Stimulated activated CD8-positive, alpha-beta memory T cell treated with anti-CD3 and anti-CD28 coated beads, Interleukin-4, amount 100 ng/mL, for 1 hour (primary cell): ENCODE measurements around the gene KRTAP10-1.

Experiments
- DNase-seq, 2 donors: peaks; one replicate each; pipeline ENCODE4 v3.0.0-alpha.2; 2020; ENCODE audit warnings: low read depth in 2 of 2, low spot score in 1 of 2

KRTAP10-1 gene

DNA sequence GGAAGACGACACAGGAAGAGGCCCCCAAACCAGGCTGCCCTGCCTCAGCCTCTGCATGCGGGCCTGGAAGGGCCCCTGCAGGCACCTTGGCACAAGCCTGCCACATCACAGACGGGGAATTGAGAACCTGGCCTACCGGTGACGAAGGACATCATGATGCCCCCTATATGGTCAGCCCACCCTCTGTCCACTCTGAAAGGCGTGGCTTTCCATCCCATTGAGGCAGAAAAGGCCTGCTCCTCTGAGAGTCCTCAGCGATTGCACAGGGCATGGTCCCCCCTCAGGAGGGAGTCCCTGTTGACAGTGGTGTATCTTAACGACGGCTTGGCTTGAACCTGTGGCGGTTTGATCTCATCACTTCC, 11.4 kb downstream of the KRTAP10-1 start:
- no peak for DNase-seq

DNA sequence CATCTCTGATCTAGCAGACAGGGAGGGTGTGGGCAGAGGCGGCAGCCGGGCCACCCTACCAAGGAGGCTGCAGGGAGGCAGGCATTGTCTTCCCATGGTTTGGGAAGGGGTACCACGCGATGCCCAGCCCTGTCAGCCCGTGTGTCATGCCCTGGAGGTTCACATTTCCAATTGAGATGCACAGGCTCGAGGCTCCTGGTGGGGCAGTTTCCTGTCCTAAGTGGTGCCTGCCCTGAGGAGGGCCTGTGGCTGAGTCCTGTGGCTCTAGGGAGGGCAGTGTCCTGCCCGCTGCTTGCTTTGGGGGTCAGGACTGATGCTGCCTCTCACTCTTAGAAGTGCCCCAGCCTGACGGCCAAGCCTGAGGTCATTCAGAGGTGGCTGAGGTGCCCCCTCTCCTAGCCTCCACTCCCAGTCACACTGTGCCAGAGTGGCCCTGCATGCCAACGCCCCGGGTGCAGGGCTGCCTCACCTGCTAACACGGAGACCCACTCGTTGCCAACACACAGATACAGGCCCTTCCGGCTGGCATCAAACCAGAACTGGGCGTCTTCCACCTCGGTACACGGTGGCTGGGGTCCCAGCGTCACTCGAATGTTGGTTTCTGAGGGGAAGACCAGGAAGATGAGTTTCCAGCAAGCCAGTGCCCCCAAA, 11.9 kb downstream of the KRTAP10-1 start:
- DNase-seq = no peak

DNA sequence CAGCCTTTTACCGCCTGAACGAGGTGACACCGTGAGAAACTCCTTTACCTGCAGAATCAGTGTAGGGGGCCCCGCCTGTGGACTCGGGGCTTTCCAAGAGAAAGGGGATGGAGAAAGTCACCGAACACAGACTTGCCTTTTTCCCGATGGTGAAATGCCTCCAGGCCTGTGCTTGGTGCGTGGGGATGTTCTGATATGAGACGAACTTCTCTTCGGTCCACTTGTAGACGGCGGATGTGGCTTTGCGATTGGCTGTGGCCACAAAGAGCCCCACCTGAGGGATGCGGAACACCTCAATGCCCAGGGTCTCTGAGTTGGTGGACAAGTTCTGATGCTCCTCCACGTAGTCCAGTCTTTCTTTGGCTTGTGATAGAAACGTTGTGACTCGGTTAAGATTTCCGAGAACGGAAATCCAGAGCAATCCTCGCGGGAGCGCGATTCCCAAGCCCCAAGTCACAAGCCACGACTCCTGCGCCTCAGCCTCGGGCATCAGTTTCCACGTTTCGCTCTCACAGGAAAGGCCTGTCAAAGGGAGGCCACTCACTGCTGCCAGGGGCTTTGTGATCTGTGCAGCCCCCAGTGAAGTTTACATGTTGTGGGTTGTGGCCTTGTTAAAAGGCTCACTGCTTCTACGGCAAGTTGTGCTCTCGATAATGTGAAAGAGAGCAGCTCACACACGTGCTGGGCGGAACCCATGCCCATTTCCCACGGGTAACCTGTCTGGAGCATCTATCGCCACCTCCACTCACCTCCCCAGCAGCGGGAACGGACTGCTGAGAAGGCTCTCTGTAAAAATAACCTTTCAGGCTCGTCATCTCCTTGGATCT, 12.6 kb downstream of the KRTAP10-1 start:
- DNase-seq = no peak

DNA sequence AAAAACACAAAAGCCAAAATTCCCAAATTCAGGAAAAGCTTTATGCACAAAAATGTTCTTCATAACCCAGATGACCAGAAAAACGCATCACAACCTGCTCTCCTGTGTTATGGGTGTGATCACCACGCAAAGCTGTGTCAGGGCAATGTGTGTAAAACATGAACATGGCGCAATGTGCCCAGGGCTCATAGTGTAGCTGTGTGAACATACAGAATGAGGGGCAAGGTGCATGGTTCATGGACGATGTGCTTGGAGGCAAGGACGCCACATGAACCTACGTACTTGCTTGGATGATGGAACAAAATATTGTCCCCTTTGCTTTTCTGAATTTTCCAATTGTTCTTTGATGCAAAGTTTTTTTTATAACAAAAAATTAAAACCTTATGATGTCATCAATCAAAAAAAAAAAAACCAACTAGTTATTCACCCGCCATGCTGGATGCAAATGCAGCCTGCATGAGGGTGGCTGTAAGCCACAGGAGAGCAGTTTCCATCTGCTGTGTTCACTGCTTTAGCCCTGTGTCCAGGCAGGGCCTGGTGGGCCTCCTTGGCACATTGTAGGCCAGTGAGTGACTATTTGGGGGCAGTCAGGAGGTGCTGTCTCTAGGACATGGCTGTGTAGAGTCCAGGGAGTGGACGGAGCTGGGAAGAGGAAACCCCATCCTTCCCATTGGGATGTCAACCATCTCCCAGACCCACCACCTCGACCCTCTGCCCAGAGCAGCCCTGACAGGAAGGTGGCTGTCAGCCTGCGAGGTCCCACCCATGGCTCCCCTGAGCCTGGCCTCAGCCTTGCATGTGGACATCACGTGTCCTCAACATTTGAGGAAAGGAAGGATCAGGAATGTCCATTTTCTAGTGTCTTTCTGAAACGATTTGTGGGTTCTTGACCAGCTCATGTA, 13.6 kb downstream of the KRTAP10-1 start:
- DNase-seq = no peak

DNA sequence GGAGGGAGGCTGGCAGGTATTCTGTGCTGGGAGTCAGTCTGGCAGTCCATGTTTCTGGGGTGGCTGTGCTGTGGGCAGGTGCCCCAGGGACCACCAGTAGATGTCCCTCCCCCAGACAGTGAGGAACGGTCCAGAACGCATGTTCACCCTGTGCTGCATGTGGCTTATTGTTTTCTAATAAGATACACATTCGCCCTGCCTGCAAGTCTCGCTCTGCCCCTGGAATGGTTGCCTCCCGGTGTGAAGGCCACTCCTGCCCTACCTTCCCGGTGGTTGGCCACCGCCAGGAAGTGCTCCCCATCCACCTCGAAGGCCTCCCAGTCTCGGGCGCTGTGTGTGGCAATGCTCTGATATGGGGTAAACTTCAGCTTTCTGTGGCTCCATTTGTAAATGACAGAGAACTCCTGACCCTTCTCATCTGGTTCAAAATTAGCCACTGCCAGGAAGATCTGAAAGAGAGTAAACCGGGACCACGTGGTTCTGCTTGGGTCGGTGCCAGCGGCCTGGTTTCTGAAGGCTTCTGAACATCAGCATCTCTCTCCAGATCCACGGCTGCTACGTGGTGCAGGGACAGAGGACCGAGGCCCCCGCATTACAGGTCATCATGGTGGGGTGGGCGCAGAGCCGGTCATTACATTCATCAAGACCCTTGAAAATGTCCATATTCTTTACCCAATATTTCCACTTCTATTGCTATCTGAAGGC, 14.5 kb downstream of the KRTAP10-1 start:
- DNase-seq = no peak

DNA sequence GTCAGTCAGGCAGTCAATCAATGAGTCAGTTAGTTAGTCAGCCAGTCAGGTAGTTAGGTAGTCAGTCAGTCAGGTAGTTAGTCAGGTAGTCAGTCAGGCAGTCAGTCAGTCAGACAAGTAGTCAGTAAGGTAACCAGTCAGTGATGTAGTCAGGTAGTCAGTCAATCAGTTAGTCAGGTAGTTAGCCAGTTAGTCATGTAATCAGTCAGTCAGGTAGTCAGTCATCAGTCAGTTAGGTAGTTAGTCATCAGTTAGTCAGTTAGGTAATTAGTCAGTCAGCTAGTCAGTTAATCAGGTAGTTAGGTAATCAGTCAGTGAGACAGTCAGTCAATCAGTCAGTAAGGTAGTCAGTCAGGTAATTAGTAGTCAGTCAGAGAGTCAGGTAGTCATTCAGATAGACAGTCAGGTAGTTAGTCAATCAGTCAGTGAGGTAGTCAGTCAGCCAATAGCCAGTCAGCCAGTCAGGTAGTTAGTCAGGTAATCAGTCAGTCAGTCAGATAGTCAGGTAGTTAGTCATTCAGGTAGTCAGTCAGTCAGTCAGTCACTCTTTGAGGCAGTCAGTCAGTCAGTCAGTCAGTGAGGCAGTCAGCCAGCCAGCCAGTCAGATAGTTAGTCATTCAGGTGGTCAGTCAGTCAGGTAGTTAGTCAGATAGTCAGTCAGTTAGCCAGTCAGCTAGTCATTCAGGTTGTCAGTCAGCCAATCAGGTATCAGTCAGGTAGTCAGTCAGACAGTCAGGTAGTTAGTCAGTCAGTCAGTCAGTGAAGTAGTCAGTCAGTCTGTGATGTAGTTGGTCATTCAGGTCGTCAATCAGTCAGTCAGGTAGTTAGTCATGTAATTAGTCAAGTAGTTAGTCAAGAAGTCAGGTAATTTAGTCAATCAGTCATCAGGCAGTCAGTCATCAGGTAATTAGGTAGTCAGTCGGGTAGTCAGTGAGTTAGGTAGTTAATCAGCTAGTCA, 15.3 kb downstream of the KRTAP10-1 start:
- DNase-seq = no peak

DNA sequence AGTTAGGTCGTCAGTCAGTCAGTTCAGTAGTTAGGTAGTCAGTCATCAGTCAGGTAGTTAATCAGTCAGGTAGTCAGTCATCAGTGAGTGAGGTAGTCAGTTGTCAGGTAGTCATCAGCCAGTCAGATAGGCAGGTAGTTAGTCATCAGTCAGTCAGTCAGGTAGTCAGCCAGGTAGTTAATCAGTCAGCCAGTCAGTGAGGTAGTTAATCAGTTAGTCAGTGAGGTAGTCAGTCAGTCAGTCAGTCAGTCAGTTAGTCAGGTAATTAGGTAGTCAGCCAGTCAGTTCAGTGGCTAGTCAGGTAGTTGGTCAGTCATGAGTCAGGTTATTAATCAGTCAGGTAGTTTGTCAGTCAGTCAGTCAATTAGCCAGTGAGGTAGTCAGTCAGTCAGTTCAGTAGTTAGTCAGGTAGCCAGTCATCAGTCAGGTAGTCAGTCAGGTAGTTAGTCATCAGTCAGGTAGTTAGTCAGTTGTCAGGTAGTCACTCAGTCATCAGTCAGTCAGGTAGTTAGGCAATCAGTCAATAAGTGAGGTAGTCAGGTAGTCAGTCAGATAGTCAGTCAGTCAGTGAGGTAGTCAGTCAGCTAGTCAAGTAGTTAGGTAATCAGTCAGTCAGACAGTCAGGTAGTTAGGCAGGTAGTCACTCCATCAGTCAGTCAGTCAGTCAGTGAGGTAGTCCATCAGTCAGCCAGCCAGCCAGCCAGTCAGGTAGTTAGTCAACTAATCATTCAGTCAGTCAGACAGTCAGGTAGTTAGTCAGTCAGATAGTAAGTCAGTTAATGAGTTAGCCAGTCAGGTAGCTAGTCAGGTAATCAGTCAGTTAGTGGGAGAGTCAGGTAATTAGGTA, 16.2 kb downstream of the KRTAP10-1 start:
- DNase-seq = no peak

DNA sequence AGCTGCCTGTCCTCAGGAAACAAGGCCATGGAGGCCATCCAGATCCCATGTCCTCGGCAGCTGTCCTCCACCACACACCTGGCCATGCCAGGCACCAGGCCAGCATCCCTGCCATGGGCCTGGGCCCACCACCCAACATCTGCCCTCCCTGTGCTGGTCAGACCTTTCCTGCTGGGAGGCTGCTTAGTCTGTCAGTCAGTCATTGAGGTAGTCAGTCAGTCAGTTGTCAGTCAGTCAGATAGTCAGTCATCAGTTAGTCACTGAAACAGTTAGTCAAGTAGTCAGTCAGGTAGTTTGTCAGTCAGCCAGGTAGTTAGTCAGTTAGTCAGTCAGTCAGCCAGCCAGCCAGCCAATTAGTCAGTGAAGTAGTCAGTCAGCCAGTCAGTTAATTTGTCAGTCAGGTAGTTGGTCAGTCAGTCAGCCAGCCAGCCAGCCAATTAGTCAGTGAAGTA, 17.2 kb downstream of the KRTAP10-1 start:
- no peak for DNase-seq

DNA sequence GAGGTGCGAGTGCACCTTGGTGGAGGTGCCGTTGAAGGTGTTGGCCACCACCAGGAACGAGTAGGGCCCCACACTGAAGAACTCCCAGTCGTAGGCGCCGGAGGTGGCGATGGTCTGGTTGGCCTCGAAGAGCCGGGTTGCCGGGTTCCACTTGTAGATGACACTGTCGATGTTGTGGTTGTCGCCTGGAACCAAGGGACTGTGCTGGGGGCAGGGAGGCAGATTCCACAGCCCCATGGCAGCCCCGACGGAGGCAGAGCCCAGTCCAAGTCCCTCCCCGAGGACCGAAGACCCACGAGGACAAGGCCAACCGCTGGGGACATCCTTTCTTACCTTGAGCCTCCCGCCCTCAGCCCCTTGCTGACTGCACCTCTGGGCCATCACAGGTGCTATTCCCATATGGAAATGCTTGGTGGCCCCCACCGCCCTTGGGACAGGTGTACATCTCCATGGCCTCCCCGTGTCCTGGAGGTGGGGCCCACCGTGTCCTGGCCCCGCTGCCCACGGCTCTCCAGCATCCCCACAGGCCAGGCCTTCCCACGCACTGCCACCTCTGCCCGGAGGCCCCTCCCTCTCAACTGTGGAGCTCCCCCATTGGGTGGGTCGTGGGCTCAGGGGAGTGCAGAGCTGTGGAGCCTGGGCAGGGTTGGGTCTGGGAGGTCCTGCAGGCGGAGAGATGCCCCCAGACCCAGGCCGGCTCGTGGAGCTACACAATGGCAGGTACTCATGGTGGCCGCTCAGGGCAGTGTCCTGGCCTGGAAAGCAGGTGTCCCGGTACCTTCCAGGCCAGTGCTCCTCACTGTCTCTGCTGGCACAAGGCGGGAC, 17.9 kb downstream of the KRTAP10-1 start:
- no peak for DNase-seq

DNA sequence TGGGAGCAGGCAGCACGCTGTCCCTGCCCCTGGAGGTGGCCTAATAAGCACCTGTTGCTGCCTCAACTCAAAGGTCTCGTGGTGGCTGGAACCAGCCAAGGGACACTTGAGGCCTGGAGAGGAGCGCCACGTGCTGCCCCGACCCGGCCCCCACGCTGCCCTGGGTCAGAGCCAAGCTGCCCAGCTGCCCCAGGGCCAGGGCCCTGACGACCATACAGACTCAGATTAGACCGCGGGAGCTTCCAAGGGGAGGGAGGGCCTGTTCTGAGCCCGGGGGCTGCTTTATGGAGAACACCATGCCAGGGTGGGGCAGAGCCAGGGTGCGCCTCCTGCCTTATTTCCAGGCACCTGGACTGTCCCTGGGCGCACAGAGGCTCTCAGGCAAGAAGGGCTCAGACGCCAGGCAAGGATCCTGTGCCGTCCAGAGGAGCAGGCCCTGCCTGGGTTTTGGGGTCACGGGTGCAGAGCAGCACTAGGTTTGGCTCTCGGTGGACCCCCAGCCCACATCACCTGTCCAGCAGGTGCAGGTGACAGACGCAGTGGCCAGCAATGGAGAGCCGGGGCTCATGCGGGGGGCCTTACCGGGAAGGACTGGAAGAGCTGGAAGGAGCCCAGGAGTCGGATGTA, 18.6 kb downstream of the KRTAP10-1 start:
- no peak for DNase-seq

DNA sequence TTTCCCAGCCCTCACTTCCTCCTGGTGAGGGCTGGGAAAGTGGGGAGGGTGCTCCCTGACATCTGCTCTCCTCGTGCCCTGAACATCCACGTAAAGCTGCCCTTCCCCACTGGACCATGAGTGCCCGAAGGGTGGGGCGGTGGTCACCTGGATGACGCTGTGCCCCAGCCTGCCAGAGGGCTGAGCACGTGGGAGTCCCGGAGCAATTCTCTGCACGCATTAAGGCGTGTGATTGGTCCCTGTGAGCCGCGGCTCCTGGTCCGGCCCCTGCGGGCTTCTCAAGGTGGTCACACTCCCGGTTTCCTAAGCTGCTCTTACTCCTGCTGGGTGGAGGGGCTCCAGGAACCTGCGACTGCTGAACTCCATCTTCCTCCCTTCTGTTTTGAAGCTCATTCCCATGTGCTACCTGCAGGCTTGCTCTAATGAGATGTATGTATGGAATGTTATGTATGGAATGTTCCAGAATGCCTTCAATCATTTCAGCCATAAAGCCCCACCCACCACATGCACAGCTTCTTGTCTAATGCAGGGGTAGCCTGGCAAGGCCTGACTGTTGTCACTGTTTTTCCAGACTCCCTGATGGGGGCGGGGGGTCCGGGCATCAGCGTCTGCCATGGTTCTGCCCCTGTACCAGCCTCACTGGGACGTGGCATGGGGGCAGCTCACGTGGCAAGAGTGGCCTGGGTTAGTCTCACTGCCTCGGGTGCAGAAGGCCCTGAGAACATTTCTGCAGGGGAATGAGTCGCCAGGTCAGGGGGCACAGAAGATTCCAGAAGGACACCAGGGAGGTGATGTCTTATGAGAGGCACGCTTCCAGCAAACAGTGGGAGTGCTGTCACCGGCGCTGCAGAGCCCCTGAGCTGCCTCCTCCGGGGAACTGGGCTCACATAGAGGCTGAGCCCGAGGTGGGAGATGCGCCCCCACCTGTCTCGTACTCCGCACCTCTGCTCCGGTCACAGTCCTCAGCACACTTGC, 19.4 kb downstream of the KRTAP10-1 start:
- no peak for DNase-seq

DNA sequence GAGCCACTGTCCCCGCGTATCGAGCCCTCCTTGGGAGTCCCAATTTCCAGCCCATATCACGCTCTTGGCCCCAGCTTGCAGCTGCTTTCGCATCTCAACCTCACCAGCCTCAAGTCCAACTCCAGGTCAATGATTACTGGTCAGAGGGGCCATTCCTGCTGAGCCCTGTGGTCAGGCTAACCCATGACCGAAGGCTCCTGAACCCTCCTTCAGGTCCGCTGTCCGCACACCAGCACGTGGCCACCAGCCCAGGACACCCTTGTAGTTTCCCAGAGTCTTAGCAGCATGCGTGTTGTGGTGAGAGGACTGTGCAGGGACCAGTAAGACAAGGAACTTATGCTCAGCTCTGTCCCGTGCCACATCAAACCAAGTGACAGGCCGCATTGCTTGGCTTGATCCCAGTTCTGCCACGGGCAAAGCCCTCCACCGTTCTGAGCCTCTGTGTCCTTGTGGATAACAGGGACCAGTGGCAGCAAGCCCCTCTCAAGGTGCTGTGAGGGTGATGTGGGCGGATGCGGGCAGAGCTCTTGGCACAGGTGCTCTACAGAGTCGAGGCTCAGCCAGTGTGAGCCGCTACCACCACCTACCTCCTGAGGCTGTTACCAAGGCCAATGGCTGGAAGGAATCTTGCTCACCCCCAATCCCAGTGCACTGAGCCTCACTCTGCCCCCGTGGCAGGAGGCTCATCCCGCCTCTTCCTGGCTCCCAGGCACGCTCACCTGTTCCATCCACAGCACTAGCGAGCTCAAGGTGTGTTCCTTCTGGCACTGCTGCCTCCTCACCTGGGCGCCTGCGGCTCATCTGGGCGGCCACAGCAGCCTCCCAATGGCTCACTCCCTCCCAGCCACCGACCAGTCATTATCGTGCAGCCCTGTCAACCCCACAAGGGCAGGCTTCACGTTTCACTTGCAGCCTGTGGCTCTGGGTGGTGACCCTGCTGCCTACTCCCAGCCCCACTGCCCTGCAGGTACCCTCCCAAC, 20.4 kb downstream of the KRTAP10-1 start:
- no peak for DNase-seq

DNA sequence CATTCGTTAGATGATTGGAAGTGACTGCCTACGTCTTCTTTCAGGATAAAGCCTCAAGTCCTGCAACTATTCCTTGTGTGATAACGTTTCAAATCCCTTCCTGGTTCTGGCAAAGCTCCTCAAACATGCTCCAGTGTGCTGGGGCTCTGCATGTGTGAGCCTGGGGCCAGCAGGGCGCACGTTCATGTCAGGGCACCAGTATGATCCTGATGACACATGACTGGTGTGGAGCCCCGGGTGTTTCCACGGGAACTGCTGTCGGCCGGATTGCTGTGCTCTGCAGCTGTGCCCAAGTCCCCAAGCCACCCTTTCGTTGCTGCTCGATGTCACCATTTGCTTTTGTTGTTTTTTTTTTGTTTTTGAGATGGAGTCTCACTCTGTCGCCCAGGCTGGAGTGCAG, 21.3 kb downstream of the KRTAP10-1 start:
- DNase-seq = no peak

DNA sequence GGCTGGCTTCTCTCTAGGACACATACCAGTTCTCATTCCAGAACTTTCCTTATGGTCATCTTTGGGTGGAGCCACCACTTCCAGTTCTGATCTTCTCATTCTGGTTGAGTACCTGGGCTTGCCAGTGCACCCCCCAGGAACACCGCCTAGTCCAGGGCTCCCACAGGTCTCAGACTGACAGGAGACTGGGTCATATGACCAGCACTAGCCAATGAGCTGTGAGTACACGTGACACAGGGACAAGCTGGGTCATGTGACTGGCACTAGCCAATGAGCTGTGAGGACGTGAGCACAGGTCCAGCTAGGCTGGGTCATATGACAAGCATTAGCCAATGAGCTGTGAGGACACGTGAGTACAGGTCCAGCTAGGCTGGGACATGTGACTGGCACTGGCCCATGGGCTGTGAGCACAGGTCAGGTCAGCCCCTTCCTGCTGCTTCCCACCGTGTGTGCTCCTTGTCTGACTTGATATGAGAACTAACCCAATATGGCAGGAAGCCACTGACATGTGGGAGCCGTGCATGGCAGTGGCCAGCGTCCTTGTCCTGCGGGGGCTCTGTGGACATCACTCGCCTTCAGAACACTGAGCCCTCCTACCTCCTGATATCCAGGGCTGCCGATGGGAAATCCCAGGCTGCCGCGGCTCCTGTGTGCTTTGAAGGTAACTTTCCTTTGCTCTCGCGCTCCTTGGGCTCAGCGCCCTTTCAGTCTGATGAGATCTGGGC, 22.7 kb downstream of the KRTAP10-1 start:
- no peak for DNase-seq

DNA sequence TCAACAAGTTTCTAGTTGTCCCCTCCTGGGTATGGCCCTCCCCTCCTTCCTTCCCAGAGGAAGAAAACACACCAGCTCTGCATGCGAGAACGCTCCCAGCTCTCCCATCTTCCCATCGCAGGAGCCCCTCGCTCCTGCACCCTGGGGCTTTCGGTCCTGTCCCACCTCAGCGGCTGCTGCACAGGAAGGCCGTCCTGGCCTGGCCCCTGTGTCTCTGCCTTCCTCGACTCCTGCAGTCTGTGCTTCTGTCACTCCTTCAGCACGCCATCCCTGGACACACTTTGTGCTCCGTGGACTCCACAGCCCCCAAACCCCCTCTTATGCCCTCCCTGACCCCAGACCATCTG, 23.2 kb downstream of the KRTAP10-1 start:
- DNase-seq = no peak
